GM18873 (cell line): ENCODE measurements around the gene ST6GALNAC1.
"Not testable (repeated sequence)": the region's sequence is repeated elsewhere in the genome, so short reads cannot be mapped to it uniquely, and the experiment has no call there.

ENCODE experiments used
- ATAC-seq: cut with Tn5 transposase; IDR thresholded peaks from one replicate; pipeline ENCODE4 v1.9.1; 2021; ENCODE audit warnings: mild to moderate bottlenecking, moderate library complexity, moderate number of reproducible peaks; ENCODE audit not compliant: unreplicated experiment, low FRiP score

ST6GALNAC1 gene

DNA sequence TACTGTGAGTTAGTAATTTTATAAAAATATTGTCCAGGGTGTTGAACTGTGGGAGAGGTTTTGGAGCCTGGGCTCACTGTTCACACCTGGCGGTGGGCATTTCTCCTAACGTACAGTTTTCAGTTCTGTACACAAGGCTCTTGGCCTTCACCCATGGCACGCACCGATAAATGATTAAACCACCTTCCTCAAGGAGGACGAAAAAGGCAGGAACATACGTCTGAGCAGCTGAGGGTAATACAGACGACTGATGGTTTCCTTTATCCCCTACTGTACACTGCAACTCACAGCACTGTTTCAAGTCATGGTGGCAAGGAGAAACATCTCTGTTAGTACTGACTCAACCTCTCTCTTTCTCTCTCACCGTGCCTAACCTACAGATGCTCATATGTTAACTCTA lies 1.4 kb upstream of the ST6GALNAC1 start:
- ATAC-seq = no peak

DNA sequence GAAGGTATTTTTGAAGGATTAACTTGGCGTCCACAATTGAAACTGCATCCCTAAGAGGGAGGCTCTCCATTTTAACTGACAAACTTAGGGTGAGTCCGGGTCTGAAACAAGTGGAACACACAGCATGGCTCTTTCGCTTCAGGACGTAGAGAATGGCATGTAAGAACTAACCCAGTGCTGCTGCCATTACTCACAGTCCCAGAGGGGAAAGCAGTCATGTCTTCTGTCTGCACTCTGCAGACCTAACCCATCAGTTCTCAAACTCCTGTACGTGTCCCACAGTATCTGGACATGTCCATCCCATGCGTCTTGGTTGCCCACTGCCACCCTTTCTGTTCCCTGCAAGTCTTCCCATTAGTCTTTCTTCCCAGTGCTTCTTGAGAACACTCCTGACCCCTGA lies 563 bp downstream of the ST6GALNAC1 start:
- ATAC-seq = no peak

DNA sequence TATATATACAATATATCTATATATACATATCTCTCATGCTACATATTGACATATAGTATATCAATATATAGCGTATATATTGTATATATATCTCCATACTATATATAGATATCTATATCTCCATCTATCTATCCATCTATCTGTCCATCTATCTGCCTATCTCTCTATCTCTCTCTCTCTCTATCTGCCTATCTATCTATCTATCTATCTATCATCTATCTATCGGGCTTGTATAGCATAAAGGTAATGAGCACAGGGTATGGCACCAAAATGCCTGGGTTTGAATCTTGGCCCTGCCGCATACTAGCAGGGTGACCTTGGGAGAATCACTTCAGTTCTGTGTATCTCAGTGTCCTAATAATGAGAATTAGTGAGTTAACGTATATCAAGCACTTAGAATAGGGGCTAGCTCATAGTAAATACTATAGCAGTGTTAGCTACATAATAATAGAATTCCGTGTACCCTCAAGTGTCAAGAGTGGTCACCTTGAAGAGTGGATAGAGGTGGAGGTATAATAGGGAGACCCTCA lies 1.5 kb downstream of the ST6GALNAC1 start:
- no peak for ATAC-seq

DNA sequence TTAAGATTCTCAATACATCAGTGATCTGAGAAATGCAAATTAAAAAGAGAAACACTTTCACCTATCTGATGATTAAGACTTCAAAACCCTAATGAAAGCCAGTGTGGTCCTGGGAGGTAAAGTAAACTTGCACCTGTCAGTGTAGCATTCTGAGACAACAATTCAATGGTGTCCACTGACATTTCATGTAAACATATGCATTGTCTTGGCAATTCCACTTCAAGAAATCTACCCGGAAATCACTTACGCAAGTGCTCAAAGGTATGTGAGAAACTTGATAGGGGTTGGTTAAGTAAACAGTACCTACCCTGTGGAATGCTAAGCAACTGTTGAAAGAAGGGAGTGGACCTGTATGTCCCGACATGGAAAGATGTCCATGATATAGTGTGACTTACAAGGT lies 2.1 kb downstream of the ST6GALNAC1 start:
- ATAC-seq = no peak

DNA sequence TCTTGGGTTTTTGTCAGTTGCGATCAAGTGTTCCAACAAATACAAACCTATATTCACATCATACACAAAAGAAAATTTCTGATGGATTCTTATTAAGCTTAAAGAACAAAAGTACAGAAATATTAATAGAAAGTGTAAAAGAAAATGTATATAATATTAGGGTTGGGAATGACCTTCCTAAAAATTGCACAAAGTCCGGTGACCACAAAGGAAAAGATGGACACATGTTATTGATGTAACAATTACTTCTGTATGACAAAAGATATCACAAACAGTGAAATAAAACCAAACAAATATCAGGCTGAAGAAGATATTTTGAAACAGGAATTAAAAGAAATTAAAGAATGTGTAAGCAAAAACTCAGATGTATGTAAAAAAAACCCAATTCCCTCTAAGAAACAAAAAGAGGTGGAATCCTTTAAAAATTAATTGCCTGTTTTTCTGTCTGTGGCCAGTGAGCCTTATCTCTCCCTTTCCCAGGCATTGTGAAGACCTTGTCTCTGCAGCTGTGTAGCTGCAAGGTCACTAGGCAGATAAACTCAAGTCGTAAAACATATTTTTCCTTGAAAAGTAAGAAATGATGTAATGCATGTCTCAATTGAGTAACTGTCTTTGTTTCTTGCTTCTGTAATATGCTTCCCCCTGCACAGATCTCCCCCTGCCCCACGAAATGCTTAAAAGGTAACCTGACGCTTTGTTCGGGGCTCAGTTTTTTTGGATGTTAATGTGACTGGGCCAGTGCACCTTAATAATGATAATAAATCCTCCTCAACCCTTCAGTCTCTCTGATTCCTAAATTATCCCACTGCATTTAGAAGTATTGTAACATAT lies 2.8 kb downstream of the ST6GALNAC1 start:
- no peak for ATAC-seq

DNA sequence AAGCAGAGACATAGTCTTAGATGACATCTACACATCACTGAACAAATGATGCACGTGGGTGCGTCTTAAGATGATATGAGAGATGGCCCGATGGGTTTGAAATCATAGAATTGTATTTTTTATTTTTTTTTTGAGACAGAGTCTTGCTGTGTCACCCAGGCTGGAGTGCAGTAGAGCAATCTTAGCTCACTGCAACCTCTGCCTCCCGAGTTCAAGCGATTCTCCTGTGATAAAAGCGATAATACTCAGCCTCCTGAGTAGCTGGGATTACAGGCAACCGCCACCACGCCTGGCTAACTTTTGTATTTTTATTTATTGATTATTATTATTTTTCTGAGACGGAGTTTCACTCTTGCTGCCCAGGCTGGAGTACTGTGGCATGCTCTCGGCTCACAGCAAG lies 5.3 kb downstream of the ST6GALNAC1 start:
- no peak for ATAC-seq

DNA sequence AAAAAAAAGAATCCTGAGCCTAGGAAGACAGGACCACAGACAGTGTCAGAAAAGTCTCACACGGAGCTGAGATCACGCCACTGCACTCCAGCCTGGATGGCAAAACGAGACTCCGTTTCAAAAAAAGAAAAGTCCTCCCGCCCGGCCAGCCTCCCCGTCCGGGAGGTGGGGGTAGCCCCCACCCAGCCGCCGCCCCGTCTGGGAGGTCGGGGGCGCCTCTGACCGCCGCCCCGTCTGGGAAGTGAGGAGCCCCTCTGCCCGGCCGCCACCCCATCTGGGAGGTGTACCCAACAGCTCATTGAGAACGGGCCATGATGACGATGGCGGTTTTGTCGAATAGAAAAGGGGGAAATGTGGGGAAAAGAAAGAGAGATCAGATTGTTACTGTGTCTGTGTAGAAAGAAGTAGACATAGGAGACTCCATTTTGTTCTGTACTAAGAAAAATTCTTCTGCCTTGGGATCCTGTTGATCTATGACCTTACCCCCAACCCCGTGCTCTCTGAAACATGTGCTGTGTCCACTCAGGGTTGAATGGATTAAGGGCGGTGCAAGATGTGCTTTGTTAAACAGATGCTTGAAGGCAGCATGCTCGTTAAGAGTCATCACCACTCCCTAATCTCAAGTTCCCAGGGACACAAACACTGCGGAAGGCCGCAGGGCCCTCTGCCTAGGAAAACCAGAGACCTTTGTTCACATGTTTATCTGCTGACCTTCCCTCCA lies 6.9 kb downstream of the ST6GALNAC1 start:
- ATAC-seq = not testable (repeated sequence)

DNA sequence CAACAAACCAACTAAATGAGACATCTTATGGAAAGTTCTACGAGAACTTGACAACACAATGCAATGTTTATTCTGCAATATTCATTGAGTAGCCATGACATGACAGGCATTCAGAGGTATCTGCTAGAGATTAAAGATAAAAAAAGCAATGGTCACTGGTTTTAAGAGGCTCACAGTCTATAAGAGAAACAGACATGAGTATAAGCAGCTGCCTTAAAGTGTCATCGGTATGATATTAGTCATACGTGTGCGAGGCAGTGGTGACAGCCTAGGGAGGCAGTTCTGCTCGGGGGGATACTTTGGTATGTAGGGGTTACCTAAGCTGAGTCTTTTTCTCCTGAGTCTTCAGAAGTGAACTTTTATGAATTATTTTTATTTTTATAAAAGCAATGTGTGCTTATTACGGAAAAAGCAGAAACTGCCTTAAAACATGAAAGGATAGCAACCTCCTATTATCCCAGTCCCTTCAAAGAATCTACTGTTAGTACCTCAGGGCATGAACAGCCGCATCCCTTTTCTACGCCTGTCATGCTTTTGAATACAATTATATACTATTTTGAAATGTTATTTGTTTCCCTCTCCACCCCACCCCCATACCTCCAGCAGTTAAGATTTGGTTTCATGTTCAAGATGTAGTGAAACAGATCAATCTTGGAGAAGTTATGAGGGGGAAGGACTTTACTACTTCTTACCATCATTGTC lies 7.7 kb downstream of the ST6GALNAC1 start:
- ATAC-seq = no peak

DNA sequence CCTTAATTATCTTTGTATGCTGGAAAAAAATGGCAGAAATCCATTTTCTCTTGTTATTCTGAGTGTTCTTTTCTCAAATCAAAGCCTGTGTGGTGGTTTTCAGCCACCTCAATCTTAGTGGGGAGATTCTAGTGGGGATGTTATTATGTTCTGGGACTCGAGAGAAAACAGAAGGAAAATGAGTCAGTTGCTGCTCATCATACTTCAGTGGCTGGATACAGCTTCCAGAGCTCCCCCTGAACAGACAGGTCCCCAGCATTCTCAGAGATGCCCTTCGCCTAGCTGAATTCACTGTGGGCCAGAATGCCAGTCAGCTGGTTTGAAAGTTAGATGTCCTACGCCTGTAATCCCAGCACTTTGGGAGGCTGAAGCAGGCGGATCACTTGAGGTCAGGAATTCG lies 8.5 kb downstream of the ST6GALNAC1 start:
- ATAC-seq = no peak

DNA sequence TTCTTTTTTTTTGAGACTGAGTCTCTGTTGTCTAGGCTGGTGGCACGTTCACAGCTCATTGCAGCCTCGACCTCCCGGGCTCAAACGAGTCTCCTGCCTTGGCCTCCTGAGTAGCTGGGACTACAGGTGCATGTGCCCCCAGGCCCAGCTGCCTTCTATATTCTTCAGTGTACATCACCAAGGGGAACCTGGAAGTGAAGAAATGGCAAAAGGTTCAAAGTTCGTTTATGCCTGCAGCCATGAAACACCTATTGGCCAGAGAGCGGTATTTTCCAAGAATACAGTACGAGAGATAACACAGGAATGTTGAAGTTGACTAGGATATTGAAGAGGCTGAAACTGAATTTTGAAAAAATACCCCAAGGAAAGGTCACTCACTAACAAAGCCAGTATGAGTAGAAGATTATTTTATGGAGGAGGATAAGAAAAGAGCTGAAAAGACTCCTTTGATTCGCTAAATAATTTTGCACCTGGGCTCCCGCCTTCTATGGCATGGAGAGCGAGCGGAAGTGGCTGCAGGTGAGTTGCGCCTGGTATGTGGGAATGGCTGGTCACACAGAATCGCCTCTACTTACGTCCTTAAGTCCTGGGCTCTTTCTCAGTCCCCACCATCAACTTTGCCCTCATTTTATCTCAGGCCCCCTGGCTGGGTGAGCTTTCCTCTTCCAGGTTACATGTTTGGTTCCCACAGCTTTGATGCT lies 9.8 kb downstream of the ST6GALNAC1 start:
- no peak for ATAC-seq

DNA sequence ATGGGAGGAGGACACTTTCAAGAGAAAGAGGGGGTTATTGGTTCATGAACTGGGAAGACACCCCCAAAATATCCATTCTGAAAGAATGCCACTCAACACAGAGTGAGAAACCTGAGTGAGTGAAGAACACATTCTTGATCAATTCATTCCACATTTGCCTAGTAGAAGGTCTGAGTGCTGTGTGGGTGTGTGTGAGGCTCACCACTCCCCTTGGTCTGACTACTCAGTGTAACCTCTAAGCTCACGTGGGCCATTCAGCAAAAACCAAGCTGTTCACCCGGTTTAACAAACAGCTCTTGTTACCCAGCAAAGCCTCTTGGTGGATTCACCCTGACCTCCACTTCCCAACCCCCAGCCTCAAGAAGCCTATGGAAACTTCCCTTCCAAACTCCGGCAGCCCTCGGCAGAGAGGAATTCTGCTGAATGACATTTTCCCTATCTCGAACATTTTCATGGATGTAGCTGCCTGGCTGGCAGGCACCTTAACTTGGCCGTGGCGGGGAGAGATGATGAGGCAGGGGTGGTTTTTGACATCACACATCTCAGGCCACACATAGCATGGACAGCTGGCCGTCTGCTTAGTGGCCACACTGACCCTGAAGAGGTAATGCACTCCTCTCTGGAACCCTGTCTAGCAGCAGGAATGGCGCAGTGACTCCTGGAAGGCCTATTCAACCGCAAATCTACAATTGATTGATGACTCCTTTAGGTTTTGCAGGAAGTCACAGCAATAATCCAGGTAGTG lies 11.6 kb downstream of the ST6GALNAC1 start:
- no peak for ATAC-seq

DNA sequence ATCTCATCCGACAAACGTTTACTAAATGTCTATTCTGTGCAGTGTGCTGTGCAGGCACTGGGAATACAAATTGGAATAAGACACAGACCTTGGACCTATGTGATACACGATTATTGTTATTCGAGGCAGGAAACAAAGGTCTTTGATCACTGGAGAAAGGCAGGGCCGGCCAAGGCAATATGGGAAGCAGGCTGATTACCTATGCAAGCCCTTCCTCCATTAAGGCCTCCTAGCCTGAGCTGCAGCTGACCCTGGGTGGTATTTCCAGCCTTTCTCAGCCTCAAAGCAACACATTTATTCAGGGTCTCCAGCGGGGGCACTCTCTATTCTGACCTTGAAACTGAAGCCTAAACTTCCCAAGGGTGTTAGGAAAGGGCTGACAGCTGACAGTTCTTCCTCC lies 13.4 kb downstream of the ST6GALNAC1 start:
- no peak for ATAC-seq

DNA sequence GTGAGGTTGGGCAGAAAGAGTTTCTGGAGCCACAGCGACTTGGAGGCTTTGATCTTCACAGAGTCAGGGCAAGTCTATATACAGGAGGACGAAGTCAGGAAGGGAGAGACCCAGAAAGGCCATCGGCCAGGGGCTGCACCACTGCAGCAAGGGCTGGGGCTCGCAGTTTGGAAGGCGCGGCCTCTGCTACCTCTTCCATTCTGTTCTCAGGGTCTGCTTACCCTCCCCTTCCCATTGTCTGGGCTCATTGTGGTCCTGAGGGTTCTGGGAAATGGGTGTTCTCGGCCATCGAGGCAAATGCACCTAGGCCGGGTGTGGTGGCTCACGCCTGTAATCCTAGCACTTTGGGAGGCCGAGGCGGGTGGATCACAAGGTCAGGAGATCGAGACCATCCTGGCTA lies 16.0 kb downstream of the ST6GALNAC1 start:
- ATAC-seq = no peak

DNA sequence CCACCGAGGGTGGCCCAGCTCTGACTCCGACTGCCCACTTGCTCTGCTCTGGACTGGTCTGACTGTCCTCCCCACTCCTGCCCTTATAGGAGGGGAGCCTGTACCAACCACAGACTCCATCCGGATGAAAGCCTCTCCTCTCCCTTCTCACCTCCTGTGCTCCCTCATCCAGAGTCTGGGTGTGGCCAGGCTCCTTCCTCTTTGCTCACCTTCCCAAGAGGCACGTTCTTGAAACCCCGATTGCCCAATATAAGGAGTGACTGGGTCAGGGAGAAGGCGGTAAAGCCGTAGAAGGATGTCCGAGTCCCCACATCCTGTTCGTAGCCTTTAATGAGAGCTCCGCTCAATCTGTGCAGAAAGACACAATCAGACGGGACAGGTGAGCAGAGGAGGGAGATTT lies 17.1 kb downstream of the ST6GALNAC1 start:
- no peak for ATAC-seq

DNA sequence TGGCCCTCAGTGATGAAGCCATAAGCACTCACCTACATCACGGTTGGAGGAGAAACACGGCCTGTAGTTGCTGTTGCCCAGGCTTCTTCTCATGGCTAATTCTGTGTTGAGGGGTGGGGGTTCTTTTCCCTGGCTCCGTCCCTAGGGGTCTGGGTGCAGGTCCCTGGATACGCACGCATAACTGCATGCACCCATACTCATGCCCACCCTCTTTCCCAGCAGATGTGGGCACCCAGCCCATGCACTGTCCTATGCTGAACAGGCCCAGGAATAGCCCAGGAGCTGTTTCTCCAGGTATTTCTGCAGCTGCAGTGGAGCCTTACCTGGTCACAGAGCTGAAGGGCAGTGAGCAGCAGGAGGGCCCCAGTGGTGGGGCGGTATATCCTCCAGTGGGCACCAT lies 18.1 kb downstream of the ST6GALNAC1 start:
- ATAC-seq = no peak

DNA sequence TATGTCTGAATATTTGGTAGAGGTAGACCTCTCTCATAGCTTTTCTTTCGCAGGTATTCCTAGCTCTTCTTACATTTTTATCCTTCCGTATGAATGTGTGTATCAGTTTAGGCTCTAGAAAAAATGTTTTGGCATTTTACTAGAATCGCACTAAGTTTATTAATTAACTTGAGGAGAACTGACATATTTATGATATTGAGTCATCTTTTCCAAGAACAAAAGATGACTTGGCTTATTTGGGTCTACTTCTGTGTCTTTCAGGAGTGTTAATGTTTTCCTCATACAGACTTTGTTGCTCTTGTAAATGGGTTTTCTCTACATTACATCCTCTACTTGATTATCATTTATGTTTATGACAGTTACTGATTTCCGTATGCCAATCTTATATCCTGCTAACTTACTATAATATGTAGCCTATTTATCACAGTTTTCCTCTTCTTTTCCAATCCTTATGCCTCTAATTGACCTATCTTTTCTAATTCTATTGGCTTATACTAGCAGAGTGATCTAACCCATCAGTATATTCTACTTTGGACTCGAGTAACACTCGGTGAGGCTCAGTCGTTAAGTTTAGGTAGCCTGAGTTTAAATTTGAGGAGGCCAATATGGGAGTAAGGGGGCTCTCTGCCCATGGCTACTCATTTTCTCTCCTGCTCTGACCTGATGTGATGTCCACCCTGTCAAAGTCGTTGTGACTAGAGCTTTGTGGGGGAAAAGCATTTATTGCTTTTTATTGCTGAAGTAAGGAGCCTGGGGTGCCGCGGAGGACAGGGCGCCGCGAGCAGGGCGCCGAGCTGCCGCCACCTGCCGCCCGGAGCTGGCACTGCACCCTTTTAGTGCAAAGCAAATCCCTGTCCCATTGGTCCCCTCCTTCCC lies 20.0 kb downstream of the ST6GALNAC1 start:
- no peak for ATAC-seq

DNA sequence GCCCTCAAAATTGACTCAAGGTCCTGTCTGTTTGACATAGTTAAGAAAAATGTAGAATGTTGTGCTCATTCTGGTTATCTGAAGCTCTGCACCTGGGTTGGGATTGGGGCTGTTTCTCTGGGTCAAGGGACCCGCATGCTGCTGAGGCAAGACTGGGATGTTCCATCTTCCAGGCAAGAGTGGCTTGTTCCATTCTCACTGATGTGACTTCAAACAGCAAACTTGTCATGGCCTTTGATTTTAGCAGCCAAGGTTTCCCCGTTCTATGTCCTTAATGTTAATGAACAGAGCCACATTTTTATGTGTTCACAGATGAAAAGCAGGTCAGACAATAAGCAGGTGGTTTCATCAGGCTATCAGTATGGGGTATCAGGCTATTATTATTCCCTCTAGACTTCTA lies 25.7 kb downstream of the ST6GALNAC1 start:
- no peak for ATAC-seq

DNA sequence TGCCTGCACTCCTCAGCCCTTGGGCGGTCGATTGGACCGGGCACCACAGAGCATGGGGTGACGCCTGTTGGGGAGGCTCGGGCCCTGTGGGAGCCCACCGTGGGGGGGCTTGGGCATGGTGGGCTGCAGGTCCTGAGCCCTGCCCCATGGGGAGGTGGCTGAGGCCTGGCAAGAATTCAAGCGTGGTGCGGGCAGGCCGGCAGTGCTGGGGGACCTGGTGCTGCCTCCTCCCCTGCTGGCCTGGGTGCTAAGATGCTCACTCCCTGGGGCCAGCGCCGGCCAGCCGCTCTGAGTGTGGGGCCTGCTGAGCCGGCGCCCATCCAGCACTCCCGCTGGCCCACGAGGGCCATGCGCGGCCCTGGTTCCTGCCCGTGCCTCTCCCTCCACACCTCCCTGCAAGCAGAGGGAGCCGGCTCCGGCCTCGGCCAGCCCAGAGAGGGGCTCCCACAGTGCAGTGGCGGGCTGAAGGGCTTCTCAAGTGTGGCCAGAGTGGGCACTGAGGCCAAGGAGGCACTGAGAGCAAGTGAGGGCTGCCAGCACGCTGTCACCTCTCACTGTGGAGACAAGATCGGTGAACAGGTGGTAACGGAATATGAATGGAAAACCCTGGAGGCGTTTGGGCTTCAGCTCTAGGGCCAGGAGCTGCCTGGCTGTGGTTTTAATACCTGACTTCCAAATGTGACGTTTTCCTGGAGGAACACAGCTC lies 28.5 kb downstream of the ST6GALNAC1 start:
- no peak for ATAC-seq
